KMS-11 (cell line): ENCODE data around the gene EAF2.

Experiments used
- H2AFZ ChIP-seq: fragments of 200-600 bp; sonication (generic); 2 replicates; pipeline ENCODE4 v1.6.1; 2016; ENCODE audit warnings: antibody characterized with exemption, mixed run types, low read depth
- H3K27ac ChIP-seq: fragments of 200-600 bp; sonication (generic); 2 replicates; pipeline ENCODE4 v1.6.1; 2016; ENCODE audit warnings: mild to moderate bottlenecking, mixed run types
- H3K27me3 ChIP-seq: fragments of 200-600 bp; sonication (generic); 2 replicates; pipeline ENCODE4 v1.6.1; 2017; ENCODE audit warnings: mild to moderate bottlenecking, low read depth, mixed run types, moderate library complexity; ENCODE audit not compliant: insufficient read depth
- H3K36me3 ChIP-seq: fragments of 200-600 bp; sonication (generic); 2 replicates; pipeline ENCODE4 v1.6.1; 2017; ENCODE audit warnings: mild to moderate bottlenecking, mixed run types; ENCODE audit not compliant: insufficient read depth
- H3K4me1 ChIP-seq: fragments of 200-600 bp; sonication (generic); 2 replicates; pipeline ENCODE4 v1.6.1; 2016; ENCODE audit warnings: mild to moderate bottlenecking, low read depth, mixed run types; ENCODE audit not compliant: poor library complexity, severe bottlenecking
- H3K4me2 ChIP-seq: fragments of 200-600 bp; sonication (generic); 2 replicates; pipeline ENCODE4 v1.7.0; 2016; ENCODE audit warnings: mild to moderate bottlenecking, mixed run types
- H3K4me3 ChIP-seq: fragments of 200-600 bp; sonication (generic); IDR thresholded peaks from 2 replicates; pipeline ENCODE4 v1.6.1; 2017; ENCODE audit warnings: low read depth, low read length, mixed read lengths; ENCODE audit not compliant: insufficient read depth
- H3K79me2 ChIP-seq: fragments of 200-600 bp; sonication (generic); 2 replicates; pipeline ENCODE4 v1.6.1; 2016; ENCODE audit warnings: low read depth, mixed run types; ENCODE audit not compliant: insufficient read depth
- H3K9ac ChIP-seq: fragments of 200-600 bp; sonication (generic); 2 replicates; pipeline ENCODE4 v1.6.1; 2016; ENCODE audit warnings: mild to moderate bottlenecking, mixed run types
- H4K20me1 ChIP-seq: fragments of 200-600 bp; sonication (generic); 2 replicates; pipeline ENCODE4 v1.6.1; 2016; ENCODE audit warnings: mild to moderate bottlenecking, mixed run types; ENCODE audit not compliant: insufficient read depth
- TF ChIP-seq, protein P1 (sequence below): fragments of 200-600 bp; sonication (generic); conservative IDR thresholded peaks from 2 replicates; pipeline ENCODE4 v1.6.1; 2017; ENCODE audit warnings: low read depth, mild to moderate bottlenecking, antibody characterized with exemption, low read length, moderate library complexity, mixed read lengths

Gene EAF2

GRCh38 chr3:121914081-121914998, 79.3 kb downstream of the EAF2 start:
- Histone ChIP-seq H3K4me2 (no peak overlapping the region), H4K20me1 (no peaks in the 10 kb centered on the region), H2AFZ (no peak overlapping the region), H3K36me3 (no peaks in the 10 kb centered on the region), H3K4me3 (no peak overlapping the region), H3K27me3 (no peaks in the 10 kb centered on the region), H3K9ac (no peak overlapping the region), H3K27ac (no peak overlapping the region), H3K79me2 (no peaks in the 10 kb centered on the region), H3K4me1 (no peaks in the 10 kb centered on the region)
- TF ChIP-seq, protein P1, sequence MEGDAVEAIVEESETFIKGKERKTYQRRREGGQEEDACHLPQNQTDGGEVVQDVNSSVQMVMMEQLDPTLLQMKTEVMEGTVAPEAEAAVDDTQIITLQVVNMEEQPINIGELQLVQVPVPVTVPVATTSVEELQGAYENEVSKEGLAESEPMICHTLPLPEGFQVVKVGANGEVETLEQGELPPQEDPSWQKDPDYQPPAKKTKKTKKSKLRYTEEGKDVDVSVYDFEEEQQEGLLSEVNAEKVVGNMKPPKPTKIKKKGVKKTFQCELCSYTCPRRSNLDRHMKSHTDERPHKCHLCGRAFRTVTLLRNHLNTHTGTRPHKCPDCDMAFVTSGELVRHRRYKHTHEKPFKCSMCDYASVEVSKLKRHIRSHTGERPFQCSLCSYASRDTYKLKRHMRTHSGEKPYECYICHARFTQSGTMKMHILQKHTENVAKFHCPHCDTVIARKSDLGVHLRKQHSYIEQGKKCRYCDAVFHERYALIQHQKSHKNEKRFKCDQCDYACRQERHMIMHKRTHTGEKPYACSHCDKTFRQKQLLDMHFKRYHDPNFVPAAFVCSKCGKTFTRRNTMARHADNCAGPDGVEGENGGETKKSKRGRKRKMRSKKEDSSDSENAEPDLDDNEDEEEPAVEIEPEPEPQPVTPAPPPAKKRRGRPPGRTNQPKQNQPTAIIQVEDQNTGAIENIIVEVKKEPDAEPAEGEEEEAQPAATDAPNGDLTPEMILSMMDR = no peak

- H3K4me2 ChIP-seq = no peak overlapping the region
- no peak overlapping the region for H3K27ac ChIP-seq
- H2AFZ ChIP-seq = no peak overlapping the region
- H3K27me3 ChIP-seq = no peaks in the 10 kb centered on the region
- no peaks in the 10 kb centered on the region for H3K36me3 ChIP-seq
- H3K4me1 ChIP-seq = no peaks in the 10 kb centered on the region
- no peaks in the 10 kb centered on the region for H3K79me2 ChIP-seq
- H4K20me1 ChIP-seq = no peaks in the 10 kb centered on the region
- H3K9ac ChIP-seq = no peak overlapping the region
- TF ChIP-seq, protein P1 = no peak
- no peak overlapping the region for H3K4me3 ChIP-seq
Observed at GRCh38 chr3:121916189-121916588, 81.2 kb downstream of the EAF2 start.

DNA sequence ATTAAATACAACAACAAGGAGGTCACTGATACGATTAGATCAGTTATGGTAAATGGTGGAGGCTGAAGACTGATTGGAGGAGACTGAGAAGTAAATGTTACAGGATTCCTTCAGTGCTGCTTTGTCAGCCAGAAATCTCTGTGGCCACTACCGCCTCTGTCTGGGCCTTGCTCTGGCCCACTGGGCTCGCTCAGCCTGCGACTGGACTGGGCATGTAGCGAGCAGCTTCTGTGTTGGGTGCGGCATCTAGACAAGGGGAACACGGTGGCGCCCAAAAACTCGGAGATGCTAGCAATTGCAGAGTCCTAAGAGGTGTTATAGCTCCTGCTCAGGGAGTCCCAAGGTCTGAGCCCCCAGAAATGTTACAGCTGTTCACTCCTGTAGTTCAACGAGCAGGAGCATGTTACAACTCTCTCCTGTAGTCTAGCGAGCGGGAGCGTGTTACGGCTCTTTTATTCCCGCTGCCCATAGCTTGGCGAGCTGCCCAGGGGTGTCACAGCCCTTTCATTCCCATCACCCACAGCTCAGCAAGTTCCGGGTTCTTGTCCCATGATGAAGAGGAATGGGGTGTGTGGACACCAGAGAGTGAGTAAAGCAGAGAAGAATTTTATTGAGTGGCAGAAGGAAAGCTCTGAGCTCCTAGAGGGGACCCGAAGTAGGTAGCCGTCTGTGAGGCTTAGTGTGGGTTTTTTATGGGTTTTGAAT, 83.9 kb downstream of the EAF2 start:
- H3K79me2 ChIP-seq = no peaks in the 10 kb centered on the region
- no peak overlapping the region for H2AFZ ChIP-seq
- H3K27me3 ChIP-seq = no peaks in the 10 kb centered on the region
- no peak overlapping the region for H3K27ac ChIP-seq
- H3K9ac ChIP-seq = no peak overlapping the region
- H3K4me2 ChIP-seq = no peak overlapping the region
- H3K4me1 ChIP-seq = no peaks in the 10 kb centered on the region
- TF ChIP-seq, protein P1 = no peak
- H3K36me3 ChIP-seq = no peaks in the 10 kb centered on the region
- H3K4me3 ChIP-seq = no peak overlapping the region
- no peaks in the 10 kb centered on the region for H4K20me1 ChIP-seq

DNA sequence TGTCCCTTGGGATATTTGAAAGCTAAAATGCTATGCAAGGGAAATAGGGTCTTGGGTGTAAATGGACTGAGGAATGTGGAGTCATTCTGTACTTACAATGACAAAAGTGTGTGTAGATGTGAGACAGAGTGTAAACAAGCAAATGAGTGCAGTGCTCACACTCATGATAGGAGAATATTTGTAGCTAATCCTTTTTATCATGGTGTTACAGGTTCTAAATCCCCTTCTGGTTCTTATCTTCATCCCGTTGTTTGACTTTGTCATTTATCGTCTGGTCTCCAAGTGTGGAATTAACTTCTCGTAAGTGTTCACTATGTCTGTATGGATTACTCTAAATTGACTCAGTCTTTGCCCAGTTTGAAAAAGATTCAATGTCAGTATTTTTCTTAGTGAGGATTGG, 89.7 kb downstream of the EAF2 start:
- Histone ChIP-seq H3K27ac (no peak overlapping the region), H2AFZ (no peak overlapping the region), H3K4me1 (no peaks in the 10 kb centered on the region), H3K4me3 (no peak overlapping the region), H3K9ac (no peak overlapping the region), H3K36me3 (no peaks in the 10 kb centered on the region), H4K20me1 (no peaks in the 10 kb centered on the region), H3K4me2 (no peak overlapping the region), H3K79me2 (no peaks in the 10 kb centered on the region), H3K27me3 (no peaks in the 10 kb centered on the region)
- TF ChIP-seq, protein P1 = no peak
